ENCODE results near the gene SOX6. TPM values are rescaled to one million over a fixed set of nuclear protein-coding genes. Genes with fewer than 3 reads are reported as not detected.
A peak's percentile ranks its signal among the peaks of the same experiment; 100 is the strongest.

The SOX6 gene
- total and polyA plus RNA-seq, 2 of the 13 experiments (the other 11 are each of a cell fraction or from before 2014, with no cell fraction given): 2.6 to 11.2 TPM

DNA sequence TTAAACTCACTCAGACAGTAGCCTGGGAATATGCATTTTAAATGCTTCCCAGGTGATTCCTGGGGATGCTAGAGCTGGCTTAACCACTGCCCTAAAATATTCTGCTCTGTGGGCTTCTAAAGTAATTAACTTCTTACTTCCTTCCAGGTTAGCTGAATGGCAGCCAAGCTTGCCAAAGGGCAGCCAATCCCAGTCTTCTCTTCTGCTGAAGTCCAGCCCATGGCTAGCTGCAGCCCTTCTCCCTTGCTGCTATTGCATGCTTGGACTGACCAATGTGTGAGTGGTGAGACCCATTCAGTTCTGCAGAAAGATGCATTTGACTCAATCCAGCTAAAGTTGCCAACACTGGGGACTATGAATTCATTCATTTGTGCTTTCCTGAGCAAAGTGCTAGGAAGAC, 411.9 kb downstream of the SOX6 start (continued):
- TF ChIP-seq ZNF430 (CRISPR knock-in tag; IDR thresholded peaks at IDR 0.05): no peak
- no peak for TF ChIP-seq ZNF567 (CRISPR knock-in tag; IDR thresholded peaks at IDR 0.05; ENCODE audit: borderline replicate concordance)
- no peak for TF ChIP-seq SUZ12 (IDR thresholded peaks at IDR 0.05; ENCODE audit: low read depth, low read length)
- TF ChIP-seq MEIS1 (CRISPR knock-in tag; IDR thresholded peaks at IDR 0.05; ENCODE audit: borderline replicate concordance): no peak
- TF ChIP-seq, protein P1, sequence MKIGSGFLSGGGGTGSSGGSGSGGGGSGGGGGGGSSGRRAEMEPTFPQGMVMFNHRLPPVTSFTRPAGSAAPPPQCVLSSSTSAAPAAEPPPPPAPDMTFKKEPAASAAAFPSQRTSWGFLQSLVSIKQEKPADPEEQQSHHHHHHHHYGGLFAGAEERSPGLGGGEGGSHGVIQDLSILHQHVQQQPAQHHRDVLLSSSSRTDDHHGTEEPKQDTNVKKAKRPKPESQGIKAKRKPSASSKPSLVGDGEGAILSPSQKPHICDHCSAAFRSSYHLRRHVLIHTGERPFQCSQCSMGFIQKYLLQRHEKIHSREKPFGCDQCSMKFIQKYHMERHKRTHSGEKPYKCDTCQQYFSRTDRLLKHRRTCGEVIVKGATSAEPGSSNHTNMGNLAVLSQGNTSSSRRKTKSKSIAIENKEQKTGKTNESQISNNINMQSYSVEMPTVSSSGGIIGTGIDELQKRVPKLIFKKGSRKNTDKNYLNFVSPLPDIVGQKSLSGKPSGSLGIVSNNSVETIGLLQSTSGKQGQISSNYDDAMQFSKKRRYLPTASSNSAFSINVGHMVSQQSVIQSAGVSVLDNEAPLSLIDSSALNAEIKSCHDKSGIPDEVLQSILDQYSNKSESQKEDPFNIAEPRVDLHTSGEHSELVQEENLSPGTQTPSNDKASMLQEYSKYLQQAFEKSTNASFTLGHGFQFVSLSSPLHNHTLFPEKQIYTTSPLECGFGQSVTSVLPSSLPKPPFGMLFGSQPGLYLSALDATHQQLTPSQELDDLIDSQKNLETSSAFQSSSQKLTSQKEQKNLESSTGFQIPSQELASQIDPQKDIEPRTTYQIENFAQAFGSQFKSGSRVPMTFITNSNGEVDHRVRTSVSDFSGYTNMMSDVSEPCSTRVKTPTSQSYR (CRISPR knock-in tag; IDR thresholded peaks at IDR 0.05; ENCODE audit: borderline replicate concordance): no peak

GRCh38 chr11:15943418-15944197, 412.7 kb downstream of the SOX6 start:
- Histone ChIP-seq H3K79me2 (ENCODE audit: insufficient read depth, low read length) (no peaks in the 10 kb centered on the region), H3K27me3 (ENCODE audit: control insufficient read depth in 1 of 2, insufficient read depth in 2 of 2, low read length in 2 of 2) (no peaks in the 10 kb centered on the region; a peak in 2 of 5 replicates), H3K27ac (ENCODE audit: extremely low read length, insufficient read depth, low read length) (no peak overlapping the region), H3K9ac (ENCODE audit: insufficient read depth, low read depth, low read length) (no peak overlapping the region), H3K4me2 (ENCODE audit: low read depth, low read length) (no peak overlapping the region), H3K4me1 (ENCODE audit: insufficient read depth, low read length) (peaks cover 11% of the 10 kb centered on the region; the same call in 1 of the 2 replicates), H3K4me3 (replicated peaks in 1 of 3; ENCODE audit: insufficient read depth in 1 of 3, low read depth in 2 of 3, low read length in 3 of 3) (no peak overlapping the region), H2AFZ (ENCODE audit: low read length) (no peak overlapping the region), H3K9me3 (ENCODE audit: low read length) (peaks cover 13% of the 10 kb centered on the region; the same call in 1 of the 2 replicates), H4K20me1 (ENCODE audit: insufficient read depth, low read length) (no peaks in the 10 kb centered on the region), H3K36me3 (replicated peaks in 1 of 2; ENCODE audit: control insufficient read depth in 1 of 2, insufficient read depth in 2 of 2, low read length in 2 of 2) (no peaks in the 10 kb centered on the region)
- intact Hi-C loops (cut with micrococcal nuclease; ENCODE audit: unreplicated experiment): no loop called here
- no peak for TF ChIP-seq MYC (CRISPR knock-in tag; IDR thresholded peaks at IDR 0.05; ENCODE audit: borderline replicate concordance)
- TF ChIP-seq ZNF567 (CRISPR knock-in tag; IDR thresholded peaks at IDR 0.05; ENCODE audit: borderline replicate concordance): no peak
- no peak for DNase-seq (ENCODE audit: low spot score)
- WGBS (ENCODE audit: low lambda C conversion rate): 19% methylated on average over 6 of the region's 7 CpGs
- in situ Hi-C loops (cut with HindIII; ENCODE audit: extremely low pct_ligation_motif_present, low pct_unique_long_range_greater_than_20kb): loop anchor here (10.0 kb wide), 1 partner anchor 671 kb away; no protein-coding TSS in a partner anchor
- no TSS peak for BruUV-seq (replicated peaks)
- POLR2A ChIA-PET: no interaction called here
- CTCF ChIA-PET (ENCODE audit: low intra/inter-chr PET ratio, low total read pairs): no interaction called here
- no peak for FAIRE-seq
- ATAC-seq: peak; percentile 34
